ENCODE data around the gene ACACA.
"Not testable (repeated sequence)": the region's sequence is repeated elsewhere in the genome, so short reads cannot be mapped to it uniquely, and the experiment has no call there.

The ACACA gene

DNA sequence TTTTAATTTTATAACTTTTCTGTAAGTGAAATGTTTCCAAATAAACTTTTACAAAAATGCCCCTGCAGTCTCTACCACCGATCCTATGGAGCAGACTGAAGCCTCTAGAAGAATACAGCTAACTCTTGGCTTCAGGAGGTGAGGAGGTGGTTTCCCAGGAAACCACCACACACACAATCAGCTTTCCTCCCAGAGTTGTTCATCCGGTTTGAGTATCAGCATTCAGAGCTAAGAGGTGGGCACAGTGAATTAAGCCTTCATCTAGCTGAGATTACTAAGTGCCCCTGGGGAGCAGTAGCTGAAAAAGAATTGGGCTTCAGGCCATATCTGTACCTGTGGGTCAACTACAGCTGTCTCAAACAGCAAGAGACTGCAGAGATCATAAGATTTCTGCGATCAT lies 318.2 kb downstream of the ACACA start:
- no peaks in the 10 kb centered on the region for H3K27me3 Mint-ChIP-seq (ENCODE audit: low read depth)
- H3K4me1 Mint-ChIP-seq (ENCODE audit: low read depth): peaks cover 39% of the 10 kb centered on the region
- peak overlapping the region; percentile 52 for H3K4me3 Mint-ChIP-seq
- H3K36me3 Mint-ChIP-seq (ENCODE audit: low read depth): peaks cover 21% of the 10 kb centered on the region
- H3K9me3 Mint-ChIP-seq: no peaks in the 10 kb centered on the region
- peak overlapping the region; percentile 69 for H3K27ac Mint-ChIP-seq

DNA sequence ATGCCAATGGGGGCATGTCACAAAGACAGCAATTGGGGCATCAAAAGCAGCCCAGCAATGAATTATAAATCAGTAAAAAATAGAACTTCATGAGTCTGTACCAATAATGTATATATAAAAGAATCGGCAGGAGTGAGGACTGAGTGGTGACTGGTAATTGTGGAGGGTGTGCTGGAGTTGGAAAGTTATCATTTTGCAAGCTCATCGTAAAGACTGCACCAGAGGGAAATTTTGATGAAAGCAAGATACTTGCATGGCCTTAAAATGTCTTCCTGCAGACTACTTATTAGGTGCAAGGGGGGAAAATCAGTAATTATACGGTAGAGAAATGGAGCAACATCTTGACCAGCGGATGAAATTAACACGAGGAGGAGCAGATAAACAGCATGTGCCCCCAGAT lies 319.0 kb downstream of the ACACA start:
- peaks cover 39% of the 10 kb centered on the region for H3K4me1 Mint-ChIP-seq (ENCODE audit: low read depth)
- H3K27me3 Mint-ChIP-seq (ENCODE audit: low read depth): no peaks in the 10 kb centered on the region
- H3K27ac Mint-ChIP-seq: peak overlapping the region; percentile 53
- H3K4me3 Mint-ChIP-seq: no peak overlapping the region
- H3K36me3 Mint-ChIP-seq (ENCODE audit: low read depth): peaks cover 21% of the 10 kb centered on the region
- no peaks in the 10 kb centered on the region for H3K9me3 Mint-ChIP-seq

DNA sequence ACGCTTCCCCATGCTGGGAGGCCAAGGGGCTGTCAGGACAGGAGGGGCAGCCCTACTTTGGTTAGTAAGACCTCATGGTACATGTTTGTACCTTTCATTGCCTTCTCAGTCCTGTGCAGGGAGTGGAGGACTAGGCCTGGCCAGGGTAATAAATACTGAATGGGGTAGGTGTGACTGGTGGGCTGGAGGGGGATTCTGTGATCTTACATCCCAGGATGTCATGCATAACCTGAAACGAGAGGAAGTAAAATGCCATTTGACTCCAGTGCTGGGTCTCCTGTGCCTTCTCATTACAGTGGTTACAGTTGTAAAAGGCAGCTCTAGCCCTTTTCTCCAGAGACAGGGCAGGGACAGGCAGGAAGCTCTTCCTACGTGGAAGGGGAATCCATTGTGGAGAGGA lies 319.7 kb downstream of the ACACA start:
- Mint-ChIP-seq H3K27ac (no peak overlapping the region), H3K27me3 (ENCODE audit: low read depth) (no peaks in the 10 kb centered on the region), H3K36me3 (ENCODE audit: low read depth) (peaks cover 21% of the 10 kb centered on the region), H3K9me3 (no peaks in the 10 kb centered on the region), H3K4me3 (no peak overlapping the region), H3K4me1 (ENCODE audit: low read depth) (peaks cover 39% of the 10 kb centered on the region)

DNA sequence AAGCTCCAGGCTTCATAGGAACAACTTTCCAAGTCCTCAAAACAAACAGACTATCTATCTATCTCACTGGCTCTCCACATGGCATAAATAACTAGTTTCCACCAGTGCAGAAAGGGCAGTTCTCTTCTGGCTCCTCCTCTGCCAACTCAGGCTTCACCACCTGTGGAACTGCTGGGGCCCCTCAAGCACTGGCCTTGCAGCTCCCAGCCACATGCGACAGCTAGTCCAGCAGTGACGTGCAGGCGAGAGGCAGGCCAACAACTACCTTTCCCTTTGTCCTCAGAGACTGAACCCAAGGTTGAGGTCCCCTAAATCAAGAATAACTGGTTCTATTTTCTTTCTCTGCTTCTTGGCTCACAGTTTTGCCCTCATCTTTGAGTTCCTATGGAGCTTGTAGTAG lies 320.3 kb downstream of the ACACA start:
- no peak overlapping the region for H3K4me3 Mint-ChIP-seq
- H3K36me3 Mint-ChIP-seq (ENCODE audit: low read depth): peaks cover 21% of the 10 kb centered on the region
- H3K9me3 Mint-ChIP-seq: no peaks in the 10 kb centered on the region
- H3K27ac Mint-ChIP-seq: no peak overlapping the region
- H3K4me1 Mint-ChIP-seq (ENCODE audit: low read depth): peaks cover 41% of the 10 kb centered on the region
- no peaks in the 10 kb centered on the region for H3K27me3 Mint-ChIP-seq (ENCODE audit: low read depth)

DNA sequence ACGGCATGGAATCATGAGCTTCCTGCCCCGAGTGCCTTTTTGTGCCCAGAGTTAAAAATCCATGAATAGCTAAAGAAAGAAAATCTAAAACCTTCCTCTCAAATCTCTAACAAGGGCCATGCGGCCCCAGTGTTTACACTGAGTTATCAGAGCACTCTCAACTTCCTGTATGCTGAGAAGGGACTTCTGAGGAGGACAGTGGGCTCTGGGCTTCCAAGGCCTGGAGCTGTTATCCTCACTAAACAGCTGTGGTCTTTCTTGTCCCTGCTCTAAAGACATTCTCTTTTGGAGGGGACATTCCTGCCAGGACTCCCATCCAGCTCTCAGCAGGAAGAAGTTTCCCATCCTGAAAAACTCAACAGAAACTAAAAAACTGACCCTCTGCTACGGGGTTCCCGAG lies 322.3 kb downstream of the ACACA start:
- Mint-ChIP-seq H3K27ac (no peak overlapping the region), H3K36me3 (ENCODE audit: low read depth) (peaks cover 14% of the 10 kb centered on the region), H3K4me3 (no peak overlapping the region), H3K27me3 (ENCODE audit: low read depth) (no peaks in the 10 kb centered on the region), H3K4me1 (ENCODE audit: low read depth) (peaks cover 24% of the 10 kb centered on the region), H3K9me3 (no peaks in the 10 kb centered on the region)

DNA sequence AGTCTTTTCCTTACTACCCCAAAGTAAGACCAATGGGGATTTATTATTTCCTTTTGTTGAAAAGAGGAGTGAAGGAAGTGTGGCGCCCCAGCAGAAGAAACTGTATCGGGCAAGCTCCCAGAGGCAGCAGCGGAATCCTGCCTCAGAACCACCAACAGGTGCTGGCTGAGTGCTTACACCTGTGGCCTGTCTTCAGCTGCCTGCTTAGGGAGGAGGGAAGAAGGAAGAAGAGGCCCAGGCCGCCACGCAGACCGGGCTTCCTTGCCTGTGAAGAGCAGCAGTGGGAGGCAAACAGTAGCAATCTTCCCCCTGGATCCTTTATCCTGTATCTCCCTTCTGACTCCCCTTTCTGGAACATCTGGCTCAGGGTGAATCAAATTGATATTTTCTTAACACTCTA lies 323.2 kb downstream of the ACACA start:
- no peak overlapping the region for H3K4me3 Mint-ChIP-seq
- H3K36me3 Mint-ChIP-seq (ENCODE audit: low read depth): peaks cover 14% of the 10 kb centered on the region
- no peak overlapping the region for H3K27ac Mint-ChIP-seq
- peaks cover 15% of the 10 kb centered on the region for H3K4me1 Mint-ChIP-seq (ENCODE audit: low read depth)
- no peaks in the 10 kb centered on the region for H3K9me3 Mint-ChIP-seq
- no peaks in the 10 kb centered on the region for H3K27me3 Mint-ChIP-seq (ENCODE audit: low read depth)

DNA sequence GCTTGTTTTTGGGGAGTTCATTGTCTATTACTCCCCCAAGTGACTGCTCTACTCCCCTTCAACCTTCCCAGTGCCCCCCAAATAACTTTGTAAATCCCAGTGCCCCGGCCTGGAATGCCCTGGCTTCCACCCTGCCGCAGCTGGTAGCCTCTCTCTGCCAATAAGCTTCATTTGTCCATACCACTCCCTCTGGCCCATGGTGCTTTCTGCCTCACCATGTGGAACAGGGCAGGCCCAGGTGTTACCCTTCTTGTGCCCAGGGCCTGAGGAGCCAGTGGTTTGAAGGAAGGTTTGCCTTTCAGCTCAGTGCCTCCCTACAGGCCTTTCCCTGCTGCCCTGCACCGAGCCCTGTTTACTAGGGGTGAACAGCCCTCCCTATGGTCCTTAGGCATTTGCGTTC lies 323.7 kb downstream of the ACACA start:
- peaks cover 10% of the 10 kb centered on the region for H3K4me1 Mint-ChIP-seq (ENCODE audit: low read depth)
- H3K27me3 Mint-ChIP-seq (ENCODE audit: low read depth): no peaks in the 10 kb centered on the region
- peaks cover 14% of the 10 kb centered on the region for H3K36me3 Mint-ChIP-seq (ENCODE audit: low read depth)
- H3K27ac Mint-ChIP-seq: no peak overlapping the region
- no peaks in the 10 kb centered on the region for H3K9me3 Mint-ChIP-seq
- H3K4me3 Mint-ChIP-seq: no peak overlapping the region

DNA sequence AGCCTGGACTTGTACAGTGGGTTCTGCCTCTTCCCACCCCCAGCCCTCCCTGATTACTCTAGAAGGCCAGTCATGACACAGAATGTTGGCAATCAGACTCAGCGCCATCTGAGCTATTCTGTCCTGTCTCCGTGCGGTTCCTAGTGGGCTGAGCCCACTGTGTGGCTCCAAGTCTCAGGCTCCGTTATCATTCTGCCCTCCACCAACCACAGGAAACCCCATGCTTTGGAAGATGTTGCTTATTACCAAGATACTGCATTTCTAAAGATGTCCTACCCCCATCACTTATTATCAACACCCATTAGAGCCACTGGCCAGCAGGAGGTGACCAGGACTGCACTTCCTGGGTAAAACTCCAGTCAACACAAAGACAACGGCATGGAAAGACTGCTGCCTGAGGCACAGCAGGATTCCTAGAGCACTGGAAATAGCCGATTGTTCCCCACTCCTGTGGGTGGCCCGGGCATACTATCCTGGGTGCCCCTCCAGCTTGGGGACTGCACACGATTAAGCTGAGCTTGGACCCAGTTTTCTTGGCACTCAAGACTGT lies 324.2 kb downstream of the ACACA start:
- Mint-ChIP-seq H3K27ac (no peak overlapping the region), H3K36me3 (ENCODE audit: low read depth) (peaks cover 14% of the 10 kb centered on the region), H3K4me3 (no peak overlapping the region), H3K27me3 (ENCODE audit: low read depth) (no peaks in the 10 kb centered on the region), H3K9me3 (no peaks in the 10 kb centered on the region), H3K4me1 (ENCODE audit: low read depth) (peaks cover 4% of the 10 kb centered on the region)

DNA sequence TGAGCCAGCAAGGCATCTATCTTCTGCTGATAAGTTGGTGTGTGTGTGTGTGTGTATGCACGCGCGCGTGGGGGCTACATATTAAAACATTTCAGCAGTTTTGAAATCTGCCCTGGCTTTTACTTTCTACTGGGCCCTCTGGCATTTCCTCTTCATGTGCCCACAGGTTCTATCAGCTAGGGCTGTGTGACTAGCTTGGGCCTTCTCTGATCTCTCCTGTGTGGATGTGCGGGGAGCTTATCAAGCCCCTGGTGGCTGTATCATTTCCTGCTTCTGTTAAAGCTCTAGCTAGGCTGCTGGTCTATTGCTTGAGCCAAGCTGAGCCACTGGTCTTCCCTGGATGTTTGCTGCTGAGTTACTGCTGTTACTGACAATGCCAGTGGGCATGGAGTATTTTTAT lies 325.3 kb downstream of the ACACA start:
- no peaks in the 10 kb centered on the region for H3K27me3 Mint-ChIP-seq (ENCODE audit: low read depth)
- peaks cover 10% of the 10 kb centered on the region for H3K36me3 Mint-ChIP-seq (ENCODE audit: low read depth)
- peaks cover 2% of the 10 kb centered on the region for H3K4me1 Mint-ChIP-seq (ENCODE audit: low read depth)
- H3K4me3 Mint-ChIP-seq: no peak overlapping the region
- H3K27ac Mint-ChIP-seq: peak overlapping the region; percentile 11
- no peaks in the 10 kb centered on the region for H3K9me3 Mint-ChIP-seq

DNA sequence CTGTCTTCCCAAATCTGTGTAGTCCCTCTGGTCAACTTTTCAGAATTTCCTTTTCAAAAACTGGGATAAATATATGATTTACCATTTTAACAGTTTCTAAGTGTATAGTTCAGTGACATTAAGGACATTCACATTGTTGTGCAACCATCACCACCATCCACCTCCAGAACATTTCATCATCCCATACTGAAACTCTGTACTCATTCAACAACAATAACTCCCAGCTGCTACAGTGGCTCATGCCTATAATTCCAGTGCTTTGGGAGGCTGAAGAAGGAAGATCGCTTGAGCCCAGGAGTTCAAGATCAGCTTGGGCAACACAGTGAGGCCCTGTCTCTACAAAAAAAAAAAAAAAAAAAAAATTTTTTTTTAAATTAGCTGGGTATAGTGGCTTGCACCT lies 326.9 kb downstream of the ACACA start:
- H3K27ac Mint-ChIP-seq: no peak overlapping the region
- H3K4me1 Mint-ChIP-seq (ENCODE audit: low read depth): peaks cover 2% of the 10 kb centered on the region
- no peaks in the 10 kb centered on the region for H3K27me3 Mint-ChIP-seq (ENCODE audit: low read depth)
- H3K9me3 Mint-ChIP-seq: no peaks in the 10 kb centered on the region
- no peak overlapping the region for H3K4me3 Mint-ChIP-seq
- H3K36me3 Mint-ChIP-seq (ENCODE audit: low read depth): peaks cover 2% of the 10 kb centered on the region

DNA sequence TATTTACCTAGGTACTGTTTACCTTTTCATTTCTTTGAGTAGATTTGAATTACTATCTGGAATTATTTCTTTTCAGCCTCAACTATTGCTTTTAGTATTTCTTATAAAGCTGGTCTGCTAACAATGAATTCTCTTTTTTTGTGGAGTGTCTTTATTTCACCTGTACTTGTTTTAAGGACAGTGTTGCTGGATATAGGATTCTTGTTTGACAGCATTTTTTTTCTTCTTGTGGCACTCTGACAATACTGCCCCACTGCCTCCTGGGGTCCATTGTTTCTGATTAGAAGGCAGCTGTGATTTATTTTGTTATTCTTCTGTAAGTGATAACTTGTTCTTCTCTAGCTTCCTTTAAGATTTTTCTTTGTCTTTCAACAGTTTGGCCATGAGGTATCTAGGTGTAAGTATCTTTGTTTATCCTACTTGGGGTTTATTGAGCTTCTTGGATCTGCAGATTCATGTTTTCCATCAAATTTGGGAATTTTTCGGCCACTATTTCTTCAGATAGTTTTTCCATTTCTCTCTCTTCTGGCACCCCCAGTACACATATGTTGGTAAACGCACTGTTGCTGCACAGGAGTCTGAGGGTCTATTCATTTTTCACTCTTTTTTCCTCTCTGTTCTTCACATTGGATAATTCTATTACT lies 327.4 kb downstream of the ACACA start:
- Mint-ChIP-seq H3K27ac (no peak overlapping the region), H3K9me3 (no peaks in the 10 kb centered on the region), H3K27me3 (ENCODE audit: low read depth) (no peaks in the 10 kb centered on the region), H3K4me1 (ENCODE audit: low read depth) (peaks cover 2% of the 10 kb centered on the region), H3K4me3 (no peak overlapping the region), H3K36me3 (ENCODE audit: low read depth) (peaks cover 2% of the 10 kb centered on the region)

DNA sequence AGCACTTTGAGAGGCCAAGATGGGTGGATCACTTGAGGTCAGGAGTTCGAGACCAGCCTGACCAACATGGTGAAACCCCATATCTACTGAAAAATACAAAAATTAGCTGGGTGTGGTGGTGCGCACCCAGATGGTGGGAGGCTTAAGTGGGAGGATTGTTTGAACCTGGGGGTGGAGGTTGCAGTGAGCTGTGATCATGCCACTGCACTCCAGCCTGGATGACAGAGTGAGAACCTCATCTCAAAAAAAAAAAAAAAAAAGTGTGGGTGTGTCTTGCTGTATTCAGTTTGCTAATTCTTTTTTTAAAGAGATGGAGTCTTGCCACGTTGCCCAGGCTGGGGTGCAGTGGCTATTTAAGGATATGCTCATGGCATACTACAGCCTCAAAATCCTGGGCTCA lies 333.2 kb downstream of the ACACA start:
- H3K4me3 Mint-ChIP-seq; H3K36me3 Mint-ChIP-seq (ENCODE audit: low read depth); H3K9me3 Mint-ChIP-seq; H3K27ac Mint-ChIP-seq; H3K4me1 Mint-ChIP-seq (ENCODE audit: low read depth): not testable (repeated sequence)
- peaks cover 12% of the 10 kb centered on the region for H3K27me3 Mint-ChIP-seq (ENCODE audit: low read depth)

DNA sequence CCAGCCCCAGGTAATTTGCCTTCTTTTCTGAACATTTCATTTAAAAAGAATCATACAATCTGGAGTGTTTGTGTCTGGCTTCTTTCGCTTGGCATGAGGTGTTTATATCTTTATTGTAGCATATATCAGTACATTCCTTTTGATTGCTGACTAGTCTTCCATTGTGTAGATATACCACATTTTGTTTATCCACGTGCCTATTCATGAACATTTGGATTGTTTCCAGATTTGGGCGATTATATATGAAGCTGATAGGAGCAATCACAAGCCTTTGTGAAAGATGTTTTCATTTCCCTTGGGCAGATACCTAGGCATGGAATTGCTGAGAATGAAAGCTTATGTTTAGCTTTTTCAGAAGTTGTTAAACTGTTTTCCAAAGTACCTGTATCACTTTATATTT lies 337.5 kb downstream of the ACACA start:
- H3K27ac Mint-ChIP-seq: no peak overlapping the region
- H3K4me1 Mint-ChIP-seq (ENCODE audit: low read depth): no peaks in the 10 kb centered on the region
- H3K36me3 Mint-ChIP-seq (ENCODE audit: low read depth): no peaks in the 10 kb centered on the region
- H3K4me3 Mint-ChIP-seq: no peak overlapping the region
- H3K9me3 Mint-ChIP-seq: no peaks in the 10 kb centered on the region
- H3K27me3 Mint-ChIP-seq (ENCODE audit: low read depth): peaks cover 22% of the 10 kb centered on the region

DNA sequence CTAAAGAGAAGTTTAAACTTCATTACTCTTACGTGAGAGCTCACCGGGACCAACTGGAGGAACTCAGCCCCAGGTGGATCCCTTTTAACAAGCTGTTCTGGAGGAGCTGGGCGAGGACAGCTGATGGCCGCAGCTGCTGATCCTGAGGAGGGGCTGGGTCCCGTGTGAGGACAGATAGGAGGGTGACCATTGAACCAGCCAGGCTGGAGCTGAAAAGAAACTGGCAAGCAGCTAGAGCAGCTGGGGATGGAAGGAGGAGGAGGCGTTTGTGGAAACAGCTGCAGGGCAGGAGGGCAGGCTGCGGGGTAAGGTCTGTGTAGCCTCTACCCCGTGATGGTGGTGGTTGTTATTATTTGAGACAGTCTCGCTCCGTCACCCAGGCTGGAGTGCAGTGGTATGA lies 338.4 kb downstream of the ACACA start:
- no peak overlapping the region for H3K4me3 Mint-ChIP-seq
- no peak overlapping the region for H3K27ac Mint-ChIP-seq
- no peaks in the 10 kb centered on the region for H3K36me3 Mint-ChIP-seq (ENCODE audit: low read depth)
- peaks cover 22% of the 10 kb centered on the region for H3K27me3 Mint-ChIP-seq (ENCODE audit: low read depth)
- H3K4me1 Mint-ChIP-seq (ENCODE audit: low read depth): no peaks in the 10 kb centered on the region
- H3K9me3 Mint-ChIP-seq: no peaks in the 10 kb centered on the region

DNA sequence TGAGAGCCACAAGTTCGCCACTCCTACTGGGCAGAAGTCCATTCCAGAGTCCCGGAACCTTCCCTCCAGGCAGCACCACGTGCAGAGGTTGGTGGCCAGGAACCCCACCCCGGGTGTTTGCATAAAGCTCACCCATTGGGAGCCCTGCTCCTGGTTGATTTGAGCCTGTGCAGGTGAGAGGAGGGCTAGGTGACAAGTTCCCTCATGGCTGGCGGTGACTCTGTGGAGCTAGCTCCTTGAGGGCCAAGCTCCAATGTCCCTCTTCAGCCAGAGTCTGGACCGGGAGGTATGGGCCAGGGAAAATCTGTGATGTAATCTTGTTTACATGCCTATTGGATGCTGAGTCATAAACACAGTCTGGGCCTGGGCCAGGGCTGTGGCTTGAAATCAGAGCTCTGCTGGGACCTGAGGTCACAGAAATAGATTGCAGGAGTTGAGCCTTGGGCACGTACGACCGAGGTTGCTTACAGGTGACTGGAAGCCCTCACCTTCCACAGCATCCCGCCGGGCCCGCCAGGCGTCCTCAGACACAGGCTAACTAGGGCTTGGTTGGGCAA lies 339.0 kb downstream of the ACACA start:
- Mint-ChIP-seq H3K36me3 (ENCODE audit: low read depth) (no peaks in the 10 kb centered on the region), H3K27me3 (ENCODE audit: low read depth) (peaks cover 18% of the 10 kb centered on the region), H3K4me3 (no peak overlapping the region), H3K9me3 (no peaks in the 10 kb centered on the region), H3K4me1 (ENCODE audit: low read depth) (no peaks in the 10 kb centered on the region), H3K27ac (no peak overlapping the region)

Measured in T-helper 1 cell treated with Interleukin-12 subunit alpha and Interleukin-12 subunit beta and Interleukin-4 antibody, amounts not matched to agents 30 μg/mL and 1 μg/mL, for 36 hours (primary cell).